ENCODE measurements around the gene ITPR1. TPM values are rescaled to one million over a fixed set of nuclear protein-coding genes. Genes with fewer than 3 reads are reported as not detected.
A peak's percentile ranks its signal among the peaks of the same experiment; 100 is the strongest.
"Not testable (repeated sequence)": the region's sequence is repeated elsewhere in the genome, so short reads cannot be mapped to it uniquely, and the experiment has no call there.

ITPR1 gene
- total RNA-seq, 2 experiments from 2014 or later, result 48.6 to 55.6 TPM

DNA sequence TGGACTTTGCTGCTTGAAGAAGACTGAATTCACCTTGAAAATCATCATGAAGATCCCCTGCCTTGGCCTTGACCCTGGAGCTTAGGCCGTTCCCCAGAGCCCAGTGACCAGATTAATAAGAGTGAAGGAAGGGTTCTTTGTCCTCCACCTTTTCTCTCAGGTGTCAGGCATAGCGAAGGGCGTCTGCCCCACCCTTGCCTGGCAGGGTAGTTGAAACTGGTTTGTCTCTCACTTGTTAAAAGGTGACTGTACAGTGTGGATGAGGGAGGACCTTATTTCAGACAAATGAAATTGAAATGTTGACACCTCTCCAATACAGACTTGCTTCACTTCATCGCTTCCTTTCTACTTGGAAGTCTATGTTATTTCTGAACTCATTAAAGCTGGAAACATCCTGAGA, 262.4 kb downstream of the ITPR1 start:
- no peak overlapping the region for H3K4me3 Mint-ChIP-seq
- no peak overlapping the region for H3K27ac Mint-ChIP-seq
- H3K27me3 Mint-ChIP-seq, result no peaks in the 10 kb centered on the region
- no peaks in the 10 kb centered on the region for H3K9me3 Mint-ChIP-seq (ENCODE audit: low read depth)
- peaks cover 37% of the 10 kb centered on the region for H3K36me3 Mint-ChIP-seq (ENCODE audit: low read depth)
- DNase-seq, result no peak
- POLR2A ChIA-PET, result no interaction called here
- no peak for ATAC-seq
- CTCF ChIA-PET, result interaction anchor here (1.3 kb wide), 2 partner anchors 10 to 12 kb away, joined by 4 read pairs; no protein-coding TSS in a partner anchor
- peaks cover 24% of the 10 kb centered on the region for H3K4me1 Mint-ChIP-seq
- intact Hi-C loops (cut with DNase I, micrococcal nuclease), result no loop called here

DNA sequence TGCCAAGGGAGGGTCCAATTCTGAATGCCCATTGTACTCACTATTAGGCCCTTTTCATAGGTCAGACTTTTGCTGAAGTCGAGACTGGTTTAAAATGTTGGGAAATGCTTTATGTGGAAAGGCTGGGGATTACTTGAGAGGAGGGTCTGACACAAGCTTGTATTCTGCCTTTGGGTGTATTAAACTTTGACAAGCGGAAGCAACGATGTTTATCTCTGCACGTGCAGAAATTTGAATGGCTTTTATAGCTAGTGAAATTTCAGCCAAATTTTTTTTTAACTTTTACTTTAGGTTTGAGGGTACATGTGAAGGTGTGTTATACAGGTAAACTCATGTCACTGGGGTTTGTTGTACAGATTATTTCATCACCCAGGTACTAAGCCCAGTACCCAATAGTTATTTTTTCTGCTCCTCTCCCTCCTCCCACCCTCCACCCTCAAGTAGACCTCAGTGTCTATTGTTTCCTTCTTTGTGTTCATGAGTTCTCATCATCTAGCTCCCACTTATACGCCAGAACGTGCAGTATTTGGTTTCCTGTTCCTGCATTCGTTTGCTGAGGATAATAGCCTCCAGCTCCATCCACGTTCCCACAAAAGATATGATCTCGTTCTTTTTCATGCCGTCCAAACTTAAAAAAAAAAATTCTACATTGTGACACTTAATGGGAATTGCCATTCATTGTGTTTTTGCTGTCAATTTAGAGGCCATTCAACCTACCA, 263.1 kb downstream of the ITPR1 start:
- no peaks in the 10 kb centered on the region for H3K9me3 Mint-ChIP-seq (ENCODE audit: low read depth)
- CTCF ChIA-PET, result interaction anchor here (0.7 to 1.3 kb wide), 3 partner anchors 9 to 65 kb away, joined by 3 to 4 read pairs (median 4); no protein-coding TSS in a partner anchor
- POLR2A ChIA-PET, result no interaction called here
- H3K27ac Mint-ChIP-seq, result no peak overlapping the region
- H3K27me3 Mint-ChIP-seq, result no peaks in the 10 kb centered on the region
- peaks cover 38% of the 10 kb centered on the region for H3K36me3 Mint-ChIP-seq (ENCODE audit: low read depth)
- intact Hi-C loops (cut with DNase I, micrococcal nuclease), result no loop called here
- no peak for DNase-seq
- ATAC-seq, result no peak
- H3K4me1 Mint-ChIP-seq, result peaks cover 17% of the 10 kb centered on the region
- H3K4me3 Mint-ChIP-seq, result no peak overlapping the region

DNA sequence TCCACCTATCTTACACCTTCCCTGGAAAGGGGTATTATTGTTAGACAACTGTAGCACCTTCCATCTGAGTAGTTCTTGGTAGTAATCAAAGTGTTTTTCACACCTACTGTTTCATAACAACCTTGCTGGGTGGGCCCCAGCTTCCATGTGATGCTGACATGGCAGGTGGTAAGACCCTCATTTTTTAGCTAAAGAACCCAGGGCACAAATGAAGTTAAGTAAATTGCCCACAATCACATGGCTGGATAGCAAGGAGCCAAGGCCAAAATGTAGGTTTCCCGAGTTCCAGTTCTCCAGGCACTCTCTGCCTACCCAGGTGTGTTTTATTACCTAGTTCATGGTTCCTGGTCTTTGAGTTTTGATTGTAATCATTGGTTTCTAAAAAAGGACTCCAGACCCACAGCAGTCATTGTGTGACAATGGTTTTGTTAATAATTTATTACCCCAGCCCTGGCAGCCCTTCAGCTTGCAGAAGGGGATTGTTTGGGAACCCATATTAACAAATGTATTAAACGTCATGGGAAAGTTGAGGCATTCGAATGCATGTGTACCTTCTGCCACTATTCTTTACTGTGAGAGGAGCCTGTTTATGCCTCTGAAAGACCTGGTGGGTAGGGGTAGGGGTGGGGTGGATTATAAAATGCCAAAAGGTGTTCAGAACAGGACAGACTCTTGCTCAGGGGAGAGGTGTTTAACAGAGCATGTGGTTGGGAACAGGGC, 263.9 kb downstream of the ITPR1 start:
- no peaks in the 10 kb centered on the region for H3K27me3 Mint-ChIP-seq
- ChIA-PET POLR2A (no interaction called here), CTCF (interaction anchor here (0.7 kb wide), 1 partner anchor 64 kb away, joined by 3 read pairs; no protein-coding TSS in a partner anchor)
- DNase-seq (no peak), ATAC-seq (no peak)
- peaks cover 10% of the 10 kb centered on the region for H3K4me1 Mint-ChIP-seq
- peaks cover 43% of the 10 kb centered on the region for H3K36me3 Mint-ChIP-seq (ENCODE audit: low read depth)
- no peak overlapping the region for H3K27ac Mint-ChIP-seq
- intact Hi-C loops (cut with DNase I, micrococcal nuclease), result no loop called here
- no peak overlapping the region for H3K4me3 Mint-ChIP-seq
- no peaks in the 10 kb centered on the region for H3K9me3 Mint-ChIP-seq (ENCODE audit: low read depth)

DNA sequence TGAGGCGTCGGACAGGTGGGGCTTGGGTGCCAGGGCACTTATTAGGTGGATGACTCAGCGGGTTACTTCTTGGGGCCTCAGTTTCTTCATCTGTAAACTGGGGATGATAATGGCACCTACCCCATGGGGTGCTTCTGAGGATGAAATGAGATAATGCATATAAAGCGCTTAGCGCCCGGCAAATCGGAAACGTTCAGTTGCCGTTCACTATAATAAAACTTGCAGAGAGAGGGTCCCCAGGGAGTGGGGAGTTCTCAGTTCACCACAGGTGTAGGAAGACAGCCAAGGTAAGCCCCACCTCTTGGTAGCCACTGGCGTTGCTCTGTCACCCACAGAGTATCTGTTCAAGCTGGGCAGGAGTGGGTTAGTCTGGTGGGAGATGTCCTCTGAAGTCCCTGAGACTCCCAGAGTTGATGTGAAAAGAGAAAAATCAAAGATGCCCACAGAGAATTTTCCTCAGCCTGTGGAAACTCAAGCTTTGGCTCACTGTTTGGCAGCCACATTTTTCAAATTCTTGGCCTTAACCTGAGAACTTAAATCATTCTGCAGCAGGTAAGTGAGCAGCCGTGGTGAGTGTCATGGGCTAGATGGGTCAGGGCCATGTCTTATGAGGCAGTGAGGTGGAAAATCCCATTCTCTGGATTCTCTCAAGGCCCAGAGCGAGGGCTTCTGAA, 264.6 kb downstream of the ITPR1 start:
- ATAC-seq, result no peak
- H3K9me3 Mint-ChIP-seq (ENCODE audit: low read depth), result no peaks in the 10 kb centered on the region
- peaks cover 10% of the 10 kb centered on the region for H3K4me1 Mint-ChIP-seq
- H3K27ac Mint-ChIP-seq, result no peak overlapping the region
- ChIA-PET POLR2A (no interaction called here), CTCF (no interaction called here)
- intact Hi-C loops (cut with DNase I, micrococcal nuclease), result no loop called here
- no peaks in the 10 kb centered on the region for H3K27me3 Mint-ChIP-seq
- DNase-seq, result no peak
- H3K4me3 Mint-ChIP-seq, result no peak overlapping the region
- H3K36me3 Mint-ChIP-seq (ENCODE audit: low read depth), result peaks cover 49% of the 10 kb centered on the region

DNA sequence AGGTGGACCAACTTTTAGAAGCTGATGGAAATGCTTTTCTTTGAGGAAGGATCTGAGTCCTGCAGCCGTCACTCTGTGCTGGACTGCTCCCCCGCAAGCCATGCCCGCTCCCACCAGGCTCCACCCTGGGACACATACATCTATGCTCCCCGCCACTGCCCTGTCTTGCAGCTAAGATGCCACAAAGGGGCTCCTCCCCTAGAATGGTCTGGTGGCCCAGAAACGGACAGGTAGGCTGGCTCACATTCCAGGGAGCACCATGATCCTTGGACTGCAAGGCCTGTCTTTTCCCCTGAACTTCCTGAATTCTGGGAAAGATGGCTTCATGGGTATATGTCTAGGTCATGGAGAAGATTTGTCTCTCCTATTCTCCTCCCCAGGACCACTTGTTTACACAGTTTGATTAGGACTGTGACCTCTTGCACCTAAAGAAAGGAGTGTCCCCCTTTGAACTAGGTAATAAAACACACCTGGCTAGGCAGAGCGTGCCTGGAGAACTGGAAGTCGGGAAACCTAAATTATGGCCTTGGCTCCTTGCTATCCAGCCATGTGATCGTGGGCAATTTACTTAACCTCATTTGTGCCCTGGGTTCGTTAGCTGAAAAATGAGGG, 265.2 kb downstream of the ITPR1 start:
- H3K4me1 Mint-ChIP-seq, result peaks cover 10% of the 10 kb centered on the region
- ATAC-seq (no peak), DNase-seq (no peak)
- CTCF ChIA-PET, result no interaction called here
- POLR2A ChIA-PET, result no interaction called here
- intact Hi-C loops (cut with DNase I, micrococcal nuclease), result no loop called here
- H3K27ac Mint-ChIP-seq, result no peak overlapping the region
- no peaks in the 10 kb centered on the region for H3K9me3 Mint-ChIP-seq (ENCODE audit: low read depth)
- no peaks in the 10 kb centered on the region for H3K27me3 Mint-ChIP-seq
- H3K4me3 Mint-ChIP-seq, result no peak overlapping the region
- H3K36me3 Mint-ChIP-seq (ENCODE audit: low read depth), result peaks cover 53% of the 10 kb centered on the region

DNA sequence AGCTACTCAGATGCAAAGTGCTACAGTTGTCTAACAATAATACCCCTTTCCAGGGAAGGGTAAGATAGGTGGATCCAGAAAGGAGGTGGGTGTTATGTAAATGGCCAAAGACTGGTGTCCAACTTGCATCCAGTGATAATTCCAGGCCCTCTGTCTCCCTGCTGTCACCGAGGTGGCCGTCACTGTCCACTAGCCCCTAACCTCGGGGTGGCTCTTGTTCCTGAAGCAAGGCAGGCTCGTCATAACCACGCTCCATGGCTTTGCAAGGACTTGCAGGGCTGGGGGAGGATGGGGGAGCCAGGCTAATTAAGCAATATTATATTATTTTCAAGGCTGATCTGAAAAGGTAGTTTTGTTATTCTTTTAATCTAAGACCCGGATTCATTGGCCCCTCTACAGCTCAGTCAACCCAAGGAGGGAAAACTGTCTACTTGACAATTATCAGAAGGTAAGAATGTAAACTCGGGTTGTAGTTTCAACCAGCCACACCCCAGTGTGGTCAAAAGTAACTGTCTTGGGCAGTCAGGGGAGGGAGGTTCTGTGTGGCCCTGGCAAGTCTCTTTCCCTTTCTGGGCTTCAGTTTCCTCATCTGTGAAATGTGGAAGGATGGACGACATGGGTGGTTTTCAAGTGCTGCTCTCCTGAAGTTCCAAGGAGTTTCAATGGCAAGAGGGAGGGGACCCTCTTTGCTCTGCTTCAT, 266.0 kb downstream of the ITPR1 start:
- Mint-ChIP-seq H3K4me1 (peaks cover 8% of the 10 kb centered on the region), H3K4me3 (no peak overlapping the region), H3K27ac (no peak overlapping the region), H3K36me3 (ENCODE audit: low read depth) (peaks cover 57% of the 10 kb centered on the region), H3K27me3 (no peaks in the 10 kb centered on the region), H3K9me3 (ENCODE audit: low read depth) (no peaks in the 10 kb centered on the region)
- DNase-seq (no peak), ATAC-seq (no peak)
- POLR2A ChIA-PET, result no interaction called here
- intact Hi-C loops (cut with DNase I, micrococcal nuclease), result no loop called here
- CTCF ChIA-PET, result interaction anchor here (0.6 kb wide), 1 partner anchor 27 kb away, joined by 3 read pairs; no protein-coding TSS in a partner anchor

DNA sequence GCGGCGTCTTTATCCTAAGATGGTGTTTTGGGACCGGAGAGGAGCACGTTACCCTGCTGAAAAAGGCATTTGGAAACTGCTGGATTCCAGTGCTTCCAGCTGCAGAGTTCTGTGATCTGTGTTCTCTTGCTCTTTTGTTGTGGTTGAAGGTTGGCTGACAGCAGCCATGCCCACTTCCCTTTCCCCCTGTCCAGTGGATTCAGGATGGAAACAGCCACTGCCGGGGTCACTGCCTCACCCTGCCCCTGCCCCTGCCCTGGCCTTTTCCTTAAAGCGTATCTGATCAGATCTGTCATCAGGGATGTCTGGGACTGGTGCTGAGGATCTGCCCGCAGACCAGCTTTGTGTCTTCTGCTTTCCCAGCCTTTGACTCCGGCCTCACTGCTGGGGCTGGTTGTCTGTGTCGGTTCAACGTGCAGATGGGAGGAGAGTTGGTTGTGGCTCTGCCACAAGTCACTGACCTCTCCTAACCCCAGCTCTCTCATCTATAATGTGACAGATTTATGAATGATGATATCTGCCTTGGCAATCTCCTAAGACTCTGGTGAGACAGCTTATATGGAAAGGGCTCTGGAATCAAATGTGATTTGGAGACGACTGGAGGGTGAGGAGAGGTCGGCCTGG, 266.7 kb downstream of the ITPR1 start:
- Mint-ChIP-seq H3K27me3 (no peaks in the 10 kb centered on the region), H3K27ac (no peak overlapping the region), H3K36me3 (ENCODE audit: low read depth) (peaks cover 57% of the 10 kb centered on the region), H3K4me3 (no peak overlapping the region), H3K4me1 (peaks cover 4% of the 10 kb centered on the region), H3K9me3 (ENCODE audit: low read depth) (no peaks in the 10 kb centered on the region)
- ChIA-PET CTCF (interaction anchor here (0.6 kb wide), 1 partner anchor 28 kb away, joined by 3 read pairs; no protein-coding TSS in a partner anchor), POLR2A (no interaction called here)
- DNase-seq (no peak), ATAC-seq (no peak)
- intact Hi-C loops (cut with DNase I, micrococcal nuclease), result no loop called here

DNA sequence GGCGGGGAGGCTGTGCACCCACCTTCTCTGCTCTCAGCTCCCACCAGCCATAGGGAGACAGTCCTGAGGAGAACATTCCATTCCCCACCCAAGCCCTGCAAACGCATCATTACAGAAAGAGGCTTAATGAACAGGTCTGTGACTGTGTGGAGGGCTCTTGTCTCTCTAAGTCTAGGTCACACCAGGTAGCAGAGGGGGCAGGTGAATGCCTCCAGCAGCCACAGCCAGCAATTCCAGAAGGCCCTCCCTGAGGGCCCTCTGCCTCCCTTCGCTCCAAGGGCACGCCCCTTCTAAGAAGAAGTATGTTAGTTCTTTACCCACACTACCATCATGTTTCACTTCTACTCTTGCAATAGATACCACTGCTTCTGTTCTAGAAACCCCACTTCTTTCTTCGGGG, 268.6 kb downstream of the ITPR1 start:
- ChIA-PET CTCF (interaction anchor here (1.0 kb wide), 1 partner anchor 13 kb away, joined by 4 read pairs; no protein-coding TSS in a partner anchor), POLR2A (no interaction called here)
- Mint-ChIP-seq H3K4me1 (no peaks in the 10 kb centered on the region), H3K9me3 (ENCODE audit: low read depth) (peaks cover 3% of the 10 kb centered on the region), H3K4me3 (no peak overlapping the region), H3K27ac (no peak overlapping the region), H3K27me3 (no peaks in the 10 kb centered on the region), H3K36me3 (ENCODE audit: low read depth) (peaks cover 61% of the 10 kb centered on the region)
- DNase-seq (no peak), ATAC-seq (no peak)
- intact Hi-C loops (cut with DNase I, micrococcal nuclease), result no loop called here

DNA sequence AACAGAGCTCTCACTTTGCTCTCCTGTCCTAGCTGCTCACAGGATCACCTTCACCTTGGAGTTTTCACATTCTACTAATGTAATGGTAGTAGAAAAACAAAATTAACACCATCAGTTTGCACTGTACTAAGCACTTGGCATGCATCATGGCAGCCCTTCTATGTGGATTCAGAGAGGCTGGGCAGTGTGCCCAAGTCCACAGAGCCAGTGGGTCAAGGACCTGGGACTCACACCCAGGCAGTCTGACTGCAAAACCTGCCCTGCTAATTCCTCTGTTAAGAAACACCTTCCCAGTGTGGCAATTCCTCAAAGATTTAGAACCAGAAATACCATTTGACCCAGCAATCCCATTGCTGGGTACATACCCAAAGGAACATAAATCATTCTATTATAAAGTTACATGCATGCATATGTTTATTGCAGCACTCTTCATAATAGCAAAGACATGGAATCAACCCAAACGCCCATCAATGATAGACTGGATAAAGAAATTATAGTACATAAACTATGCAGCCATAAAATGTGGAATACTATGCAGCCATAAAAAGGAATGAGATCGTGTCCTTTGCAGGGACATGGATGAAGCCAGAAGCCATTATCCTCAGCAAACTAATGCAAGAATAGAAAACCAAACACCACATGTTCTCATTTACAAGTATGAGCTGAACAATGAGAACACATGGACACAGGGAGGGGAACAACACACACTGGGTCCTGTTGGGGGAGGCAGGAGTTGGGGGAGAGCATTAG, 269.5 kb downstream of the ITPR1 start:
- H3K9me3 Mint-ChIP-seq (ENCODE audit: low read depth); ATAC-seq; DNase-seq; H3K4me1 Mint-ChIP-seq; H3K4me3 Mint-ChIP-seq; intact Hi-C loops (cut with DNase I, micrococcal nuclease); H3K27me3 Mint-ChIP-seq: not testable (repeated sequence)
- POLR2A ChIA-PET, result interaction anchor here (0.7 kb wide), 1 partner anchor 15 kb away, joined by 3 read pairs; no protein-coding TSS in a partner anchor
- peaks cover 66% of the 10 kb centered on the region for H3K36me3 Mint-ChIP-seq (ENCODE audit: low read depth)
- CTCF ChIA-PET, result interaction anchor here (0.5 to 1.0 kb wide), 2 partner anchors 14 to 148 kb away, joined by 4 read pairs; no protein-coding TSS in a partner anchor
- peak overlapping the region; percentile 14 for H3K27ac Mint-ChIP-seq

DNA sequence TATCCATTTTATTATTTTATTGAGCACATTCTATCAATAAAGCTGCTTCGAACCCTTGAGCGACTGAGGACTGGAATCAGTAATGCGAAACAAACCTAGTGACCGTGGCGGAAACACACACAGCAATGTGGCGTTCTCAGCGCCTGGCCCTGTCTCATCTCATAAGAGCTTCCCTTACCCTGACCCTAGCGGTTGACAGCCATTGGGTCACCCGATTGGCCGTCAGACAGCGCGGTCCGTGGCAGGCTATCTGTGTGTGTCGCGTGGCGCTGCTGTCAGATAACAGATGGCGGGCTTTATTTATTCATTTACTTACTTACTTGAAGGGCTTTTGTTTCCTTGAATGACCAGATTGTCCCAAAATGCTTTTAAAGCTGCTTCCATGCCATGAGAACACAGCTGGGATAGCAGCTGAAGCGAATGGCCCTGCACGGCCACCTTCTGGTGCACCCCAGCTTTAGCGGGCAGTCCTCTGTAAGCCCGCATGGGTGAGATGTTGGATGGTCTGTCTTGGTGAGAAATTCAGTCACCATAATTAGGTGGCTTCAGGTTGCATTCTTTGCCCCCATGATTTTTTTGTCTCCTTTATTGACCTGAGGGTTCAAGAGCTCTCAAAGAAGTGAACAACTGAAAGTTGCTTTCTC, 270.6 kb downstream of the ITPR1 start:
- ChIA-PET POLR2A (no interaction called here), CTCF (interaction anchor here (0.5 to 1.3 kb wide), 4 partner anchors 14 to 202 kb away, joined by 3 to 4 read pairs (median 4); no protein-coding TSS in a partner anchor)
- intact Hi-C loops (cut with DNase I, micrococcal nuclease), result no loop called here
- H3K36me3 Mint-ChIP-seq (ENCODE audit: low read depth), result peaks cover 70% of the 10 kb centered on the region
- H3K4me3 Mint-ChIP-seq, result no peak overlapping the region
- no peaks in the 10 kb centered on the region for H3K27me3 Mint-ChIP-seq
- ATAC-seq (no peak), DNase-seq (no peak)
- peaks cover 3% of the 10 kb centered on the region for H3K9me3 Mint-ChIP-seq (ENCODE audit: low read depth)
- no peak overlapping the region for H3K27ac Mint-ChIP-seq
- peaks cover 3% of the 10 kb centered on the region for H3K4me1 Mint-ChIP-seq

All from activated CD4-positive, alpha-beta T cell treated with anti-CD3 and anti-CD28 coated beads for 36 hours (primary cell).